Measurements from ENCODE around the gene CHST12. TPM values are rescaled to one million over a fixed set of nuclear protein-coding genes. Genes with fewer than 3 reads are reported as not detected.

CHST12 gene
- total RNA-seq, 1 experiment from 2014 or later: 19.3 TPM

DNA sequence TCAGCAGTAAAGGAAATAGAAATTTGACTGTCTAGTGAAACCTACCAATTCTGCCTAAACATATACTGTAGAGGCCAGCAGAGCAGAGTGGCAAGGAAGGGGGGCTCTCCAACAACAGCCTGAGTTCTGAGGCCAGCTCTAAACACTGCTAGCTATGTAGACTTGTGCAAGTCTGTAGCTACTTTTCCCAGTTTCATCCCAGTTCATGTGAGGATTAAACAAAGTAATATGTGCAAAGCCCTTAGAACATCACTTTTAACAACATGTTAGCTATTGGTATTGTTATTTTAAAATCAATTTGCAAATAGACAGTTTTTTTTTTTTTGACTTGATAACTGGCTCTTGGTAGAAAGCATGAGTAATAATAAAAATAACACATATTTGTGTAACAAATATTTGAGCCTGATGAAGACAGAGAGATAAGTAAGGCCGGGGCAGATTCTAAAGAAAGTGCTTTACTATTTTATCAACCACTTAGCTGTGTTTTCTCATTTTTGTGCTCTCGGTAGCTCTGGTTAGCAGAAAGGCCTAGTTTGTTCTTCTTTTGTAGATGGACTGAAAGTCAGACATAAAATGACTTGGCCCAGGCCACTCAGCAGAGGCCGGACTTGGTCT lies 9.3 kb downstream of the CHST12 start:
- Histone ChIP-seq H4K20me1 (ENCODE audit: control insufficient read depth, insufficient read depth, insufficient read length) (no peaks in the 10 kb centered on the region), H3K23ac (ENCODE audit: insufficient read length, low read depth, low read length) (no peak overlapping the region), H3K9me3 (ENCODE audit: control insufficient read depth, low read depth, low read length) (no peaks in the 10 kb centered on the region), H3K79me2 (ENCODE audit: insufficient read depth, low read length) (no peaks in the 10 kb centered on the region; the same call in 1 of the 2 replicates), H3K14ac (ENCODE audit: insufficient read depth, low read length) (no peak overlapping the region), H3K79me1 (ENCODE audit: insufficient read depth, low read depth, low read length, poor library complexity, severe bottlenecking) (peaks cover 3% of the 10 kb centered on the region), H4K91ac (ENCODE audit: insufficient read length, low read depth, low read length) (no peak overlapping the region), H3T11ph (ENCODE audit: low read length) (no peak overlapping the region), H2BK20ac (ENCODE audit: low read depth, low read length, poor library complexity, severe bottlenecking) (no peak overlapping the region), H4K5ac (ENCODE audit: insufficient read length, low read depth, low read length) (no peak overlapping the region), H3K18ac (ENCODE audit: insufficient read length, low read depth, low read length) (no peak overlapping the region), H2BK12ac (ENCODE audit: insufficient read length, low read depth, low read length) (no peak overlapping the region), H3K27ac (ENCODE audit: insufficient read length, low read depth, low read length) (no peak overlapping the region), H3K56ac (ENCODE audit: insufficient read length, low read depth, low read length) (no peak overlapping the region), H3K27me3 (ENCODE audit: insufficient read depth, low read length) (no peaks in the 10 kb centered on the region), H3K9ac (ENCODE audit: extremely low read depth, insufficient read length, low read length) (no peak overlapping the region), H2AK5ac (ENCODE audit: insufficient read length, low read length) (no peak overlapping the region), H4K8ac (replicated peaks; ENCODE audit: insufficient read length, low read depth, low read length) (no peak overlapping the region), H2AFZ (ENCODE audit: low read length) (no peak overlapping the region), H3K4ac (ENCODE audit: low read depth, low read length) (no peak overlapping the region), H2BK120ac (ENCODE audit: low read depth, low read length, poor library complexity, severe bottlenecking) (no peak overlapping the region), H3K4me1 (ENCODE audit: insufficient read depth, low read length) (0 out of 2 replicates have a peak, but pooled peaks cover 2% of the 10 kb centered on the region), H3K23me2 (ENCODE audit: insufficient read length, low read depth, low read length, poor library complexity, severe bottlenecking) (no peaks in the 10 kb centered on the region), H2BK15ac (ENCODE audit: low read depth, low read length) (no peak overlapping the region), H2BK5ac (ENCODE audit: insufficient read length, low read length) (no peak overlapping the region), H3K4me2 (ENCODE audit: insufficient read depth, insufficient read length, low read length) (no peak overlapping the region)
- H3K27ac Mint-ChIP-seq: peak overlapping the region in 2 of 3 experiments; percentile 7 to 41; a peak in 3 of 7 replicates
- DNase-seq: no peak
- peaks cover 41 to 49% of the 10 kb centered on the region in 2 experiments for H3K4me1 Mint-ChIP-seq
- WGBS (ENCODE audit: extremely low coverage, insufficient read length, low lambda C conversion rate): no CpG with 5 or more reads among the region's 3 CpGs
- no peak for TF ChIP-seq CTCF (conservative IDR thresholded peaks at IDR 0.05)
- no peak overlapping the region for H3K4me3 Mint-ChIP-seq
- H3K9me3 Mint-ChIP-seq: peaks cover 0 to 3% of the 10 kb centered on the region in 2 experiments; a peak in 2 of 5 replicates
- H3K27me3 Mint-ChIP-seq (ENCODE audit: low read depth): no peaks in the 10 kb centered on the region
- H3K36me3 Mint-ChIP-seq (ENCODE audit: insufficient read depth in 1 of 3, low read depth in 3 of 3): peaks cover 0 to 14% (median 3%) of the 10 kb centered on the region in 3 experiments; a peak in 4 of 7 replicates

Measured in H9 (cell line).